Ovary (tissue), 9 donors: ENCODE results near the gene XPO5. TPM values are rescaled to one million over a fixed set of nuclear protein-coding genes. Genes with fewer than 3 reads are reported as not detected.

Source experiments
- DNase-seq, 5 donors: peaks; one replicate each; pipeline ENCODE4 v3.0.0-alpha.2; 2019 to 2020
- H3K27ac ChIP-seq, 2 donors: fragments of 200-600 bp; one replicate each; pipeline versions ENCODE4 v1.5.1 to v1.8.0; 2019 to 2022
- H3K27me3 ChIP-seq: fragments of 200-600 bp; one replicate; pipeline ENCODE4 v1.8.0; 2022
- H3K36me3 ChIP-seq: fragments of 200-600 bp; sonication (generic); one replicate; pipeline ENCODE4 v1.5.1; 2019
- H3K4me1 ChIP-seq: one replicate; pipeline ENCODE4 v1.8.1; 2013; ENCODE audit warnings: mild to moderate bottlenecking, moderate library complexity; ENCODE audit not compliant: insufficient read depth
- H3K4me3 ChIP-seq: fragments of 200-600 bp; sonication (generic); one replicate; pipeline ENCODE4 v1.5.1; 2017
- H3K9me3 ChIP-seq, 2 donors: fragments of 200-600 bp in 1 of 2; sonication (generic) in 1 of 2; one replicate each; pipeline versions ENCODE4 v1.5.1 to v1.8.1; 2013 to 2019; ENCODE audit warnings: mild to moderate bottlenecking in 1 of 2, moderate library complexity in 1 of 2
- CTCF ChIP-seq, 3 donors: fragments of 450-650 bp in 2 of 3; fragments of 200-600 bp in 1 of 3; IDR thresholded peaks; one replicate each; pipeline versions ENCODE4 v1.5.1 to v1.8.0; 2016 to 2022; ENCODE audit warnings: antibody characterized with exemption in 3 of 3, mild to moderate bottlenecking in 1 of 3
- EP300 ChIP-seq: sonication (generic); formaldehyde crosslinking; IDR thresholded peaks from one replicate; pipeline ENCODE4 v1.6.1; 2017; ENCODE audit warnings: antibody characterized with exemption
- POLR2A ChIP-seq: fragments of 450-650 bp; IDR thresholded peaks from one replicate; pipeline ENCODE4 v1.6.1; 2017; ENCODE audit warnings: antibody characterized with exemption, mild to moderate bottlenecking, moderate library complexity
- WGBS, 3 donors: extraction: QIAGEN DNeasy Blood & Tissue Kit in 1 of 3; methylation state at CpG; one replicate each; pipeline versions ENCODE4 v1.1.5 to v1.1.7; 2013 to 2017; 5-methylcytosine and 5-hydroxymethylcytosine counted together
- intact Hi-C, 4 donors: fragments of 100-400 bp; cut with DNase I; formaldehyde crosslinking; loops; one replicate each; pipeline versions ENCODE4 v1.11.0 to v1.15.1; 2022 to 2023
- polyA plus RNA-seq, 2 donors: library from polyadenylated mRNA; stranded (reverse); fragments of 200-250 nt in 1 of 2; fragments of 350-450 nt in 1 of 2; fragmentation: Illumina TruSeq in 1 of 2; extraction: RNeasy Lipid Tissue Mini Kit (QIAGEN cat#74804) in 1 of 2; gene quantifications; one replicate each; pipeline ENCODE4 v1.2.3, GENCODE V29; 2013 to 2014
- total RNA-seq, 7 donors: library from RNA; depleted of rRNA in 2 of 7; stranded (reverse); fragments of >200 nt in 2 of 7; fragmentation: NEBNext Ultra II Directional in 3 of 7; extraction: Animal tissue kit (Norgen Biotek cat#: 25700) in 3 of 7; gene quantifications; one replicate each; pipeline versions ENCODE4 v1.1.0 to v1.2.4, GENCODE V29; 2016 to 2023
- donor health status: DM: no; HTN: no; CAD: no; lungs with moderate emphysema.
- donor health status: DM: no; HTN: no; CAD: no.
- donor health status: Bipolar disorder and iron deficiency.
- donor health status: DM: yes; HTN: yes; CAD: no.
- donor health status: DM: no; HTN: no; CAD: no.
- donor health status: DM: yes; HTN: yes; CAD: no.

Gene XPO5
- total and polyA plus RNA-seq, 9 donors: 6.8 to 41.8 (median 24.5) TPM

GRCh38 chr6:43515808-43516207 is 60.0 kb downstream of the XPO5 start:
- Histone ChIP-seq H3K36me3 (no peaks in the 10 kb centered on the region), H3K27me3 (no peaks in the 10 kb centered on the region), H3K4me3 (peak overlapping the region; percentile 61), H3K27ac (no peak overlapping the region), H3K9me3 (no peaks in the 10 kb centered on the region), H3K4me1 (peaks cover 14% of the 10 kb centered on the region)
- intact Hi-C loops: no loop called here
- TF ChIP-seq EP300 (no peak), POLR2A (no peak), CTCF (IDR thresholded peaks at IDR 0.05) (no peak)
- 58 to 68% (median 61%) methylated on average over 9 of the region's 9 CpGs for WGBS, 3 donors
- DNase-seq: no peak

- WGBS, 3 donors: 74 to 82% (median 77%) methylated on average over 11 of the region's 11 CpGs
- peaks cover 16% of the 10 kb centered on the region for H3K4me1 ChIP-seq
- no peak for DNase-seq
- no peaks in the 10 kb centered on the region for H3K9me3 ChIP-seq
- no peak overlapping the region for H3K4me3 ChIP-seq
- TF ChIP-seq POLR2A (no peak), CTCF (IDR thresholded peaks at IDR 0.05) (no peak), EP300 (no peak)
- intact Hi-C loops: loop anchor here in 1 of 4 donors (5.0 kb wide), 1 partner anchor 665 kb away; no protein-coding TSS in a partner anchor
- no peak overlapping the region for H3K27ac ChIP-seq
- no peaks in the 10 kb centered on the region for H3K36me3 ChIP-seq
- no peaks in the 10 kb centered on the region for H3K27me3 ChIP-seq
Observed at GRCh38 chr6:43511824-43512415, 63.9 kb downstream of the XPO5 start.

- no peak for DNase-seq
- H3K36me3 ChIP-seq: no peaks in the 10 kb centered on the region
- TF ChIP-seq EP300 (no peak), POLR2A (no peak), CTCF (IDR thresholded peaks at IDR 0.05) (no peak)
- H3K9me3 ChIP-seq: no peaks in the 10 kb centered on the region
- intact Hi-C loops: loop anchor here in 1 of 4 donors (5.0 kb wide), 1 partner anchor 667 kb away; no protein-coding TSS in a partner anchor
- 76 to 82% (median 81%) methylated on average over 9 to 10 of the region's 10 CpGs for WGBS, 3 donors
- peaks cover 13% of the 10 kb centered on the region for H3K4me1 ChIP-seq
- no peaks in the 10 kb centered on the region for H3K27me3 ChIP-seq
- peak overlapping the region in 1 of 2 donors; percentile 42 for H3K27ac ChIP-seq
- H3K4me3 ChIP-seq: peak overlapping the region; percentile 56
Observed at GRCh38 chr6:43510827-43511163, 65.0 kb downstream of the XPO5 start.

GRCh38 chr6:43509984-43510826 is 65.6 kb downstream of the XPO5 start, which contains the start of gene LRRC73:
Gene LRRC73, minus strand, starts transcription at chr6:43510346. Its CDS starts 561 bp downstream, at chr6:43509785.
- H3K4me3 ChIP-seq: peak within 1 kb of the TSS; percentile 56
- peak within 1 kb of the TSS in 1 of 2 donors; percentile 65 for H3K27ac ChIP-seq
- H3K27me3 ChIP-seq: no peaks in the 10 kb centered on the region
- TF ChIP-seq CTCF (IDR thresholded peaks at IDR 0.05) (no peak), POLR2A (peak; percentile 30)
- DNase-seq: peak; percentile 90 to 96 (median 94)
- no peaks in the 10 kb centered on the region for H3K36me3 ChIP-seq
- WGBS, 3 donors: 3 to 12% (median 3%) methylated on average over 34 to 96 of the region's 96 CpGs
- intact Hi-C loops: loop anchor here (5.0 to 10.0 kb wide), 7 partner anchors 53 to 667 kb away; partner anchors contain the start of genes DLK2 (in 1 of the 4) and DNPH1 (in 1 of the 4)
- H3K9me3 ChIP-seq: no peaks in the 10 kb centered on the region
- H3K4me1 ChIP-seq: peaks cover 9% of the 10 kb centered on the region
